Measurements from ENCODE around the gene SMIM8.
"Not testable (repeated sequence)": the region's sequence is repeated elsewhere in the genome, so short reads cannot be mapped to it uniquely, and the experiment has no call there.

Gene SMIM8, protein sequence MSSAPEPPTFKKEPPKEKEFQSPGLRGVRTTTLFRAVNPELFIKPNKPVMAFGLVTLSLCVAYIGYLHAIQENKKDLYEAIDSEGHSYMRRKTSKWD

DNA sequence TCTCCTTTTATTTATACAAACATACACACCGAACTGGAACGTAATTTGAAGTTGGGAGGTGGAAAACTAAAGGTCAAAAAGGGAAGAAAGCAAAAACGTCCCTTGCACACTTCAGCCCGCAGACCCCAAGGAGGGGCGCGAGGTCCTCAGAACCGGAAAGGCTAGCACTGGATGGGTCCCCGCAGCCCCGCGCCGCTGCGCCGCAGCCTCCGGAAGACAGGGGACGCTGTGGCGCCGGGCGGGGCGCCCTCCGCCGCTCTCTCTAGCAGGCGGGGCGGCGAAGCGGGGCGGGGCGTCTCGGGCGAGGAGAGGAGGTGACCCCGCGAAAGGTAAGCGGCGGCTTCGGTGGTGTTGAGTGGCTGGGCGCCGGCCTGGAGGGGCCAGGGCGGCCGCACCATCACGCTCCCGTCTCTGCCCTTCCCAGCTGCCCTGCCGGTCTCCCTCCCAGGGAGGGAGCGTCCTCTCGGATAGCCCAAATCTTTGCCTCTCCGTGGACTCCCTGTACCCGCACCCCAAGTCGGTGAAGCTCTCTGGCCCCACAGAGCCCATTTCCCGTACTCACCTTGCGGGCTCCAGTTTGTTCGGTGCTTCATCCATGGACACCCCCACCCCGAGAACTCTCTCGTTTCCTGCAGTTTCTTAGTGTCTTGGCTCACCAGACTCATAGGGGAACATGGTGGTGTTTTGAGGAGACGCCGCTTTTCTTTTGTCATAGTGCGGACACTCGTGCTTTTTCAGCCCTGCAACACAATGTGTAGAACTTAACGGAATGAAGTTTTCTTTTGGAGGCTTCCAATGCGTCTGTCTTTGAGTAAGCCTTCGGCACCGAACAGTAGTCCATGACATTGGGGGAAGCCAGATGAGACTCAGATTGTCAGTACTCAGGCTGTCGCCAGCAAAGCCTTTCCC is at the start of gene SMIM8:
SMIM8 (plus strand) TSS at position 285 of the 909 bp plus-strand sequence. CDS start 14,444 bp downstream, outside the sequence.
- peak; percentile 71 to 79 for DNase-seq

DNA sequence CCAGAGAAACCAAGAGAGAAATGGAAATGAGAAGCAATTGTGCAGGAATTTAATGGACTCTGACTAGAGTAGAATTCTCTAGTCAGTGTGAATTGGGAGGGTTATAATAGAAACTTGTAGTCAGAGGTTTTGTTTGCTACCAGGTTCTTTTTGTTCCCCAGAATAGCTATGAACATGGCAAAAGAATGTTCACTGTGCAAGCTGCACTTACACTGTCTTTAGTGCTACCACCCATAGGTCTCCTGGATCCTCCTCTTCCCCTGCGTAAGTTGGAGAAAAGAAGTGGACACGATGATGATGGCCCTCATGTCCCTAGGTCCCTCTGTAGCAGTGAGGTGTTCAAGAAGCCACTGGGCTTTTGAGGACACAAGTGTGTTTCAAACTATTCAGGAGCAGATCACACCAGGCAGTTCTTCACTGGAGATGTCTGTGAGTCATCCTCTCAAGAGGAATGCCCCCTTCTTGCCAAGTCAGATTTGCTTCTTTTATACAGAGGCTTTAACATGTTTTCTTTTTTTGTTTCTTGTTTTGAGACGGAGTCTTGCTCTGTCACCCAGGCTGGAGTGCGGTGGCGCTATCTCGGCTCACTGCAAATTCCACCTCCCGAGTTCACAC is 47.6 kb upstream of the SMIM8 start:
- DNase-seq: no peak

DNA sequence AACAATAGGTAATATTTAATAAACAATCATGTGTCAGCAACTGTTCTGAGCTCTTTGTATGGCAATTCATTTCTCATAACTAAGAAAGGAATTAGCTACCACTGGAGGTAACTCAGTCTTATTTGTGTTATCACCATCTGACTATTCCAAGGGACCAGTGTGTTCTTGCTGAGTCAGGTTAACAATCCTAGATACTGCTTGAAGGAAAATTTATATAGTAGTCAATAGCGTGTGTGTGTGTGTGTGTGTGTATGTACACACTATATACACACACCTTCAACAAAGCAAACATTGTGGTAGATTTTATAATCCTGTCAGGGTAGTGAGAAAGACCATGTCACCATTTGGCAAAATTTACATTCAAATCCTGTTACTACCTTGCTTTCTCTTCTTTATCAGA is 45.8 kb upstream of the SMIM8 start:
- peak in 1 of 2 experiments; percentile 0 for DNase-seq

DNA sequence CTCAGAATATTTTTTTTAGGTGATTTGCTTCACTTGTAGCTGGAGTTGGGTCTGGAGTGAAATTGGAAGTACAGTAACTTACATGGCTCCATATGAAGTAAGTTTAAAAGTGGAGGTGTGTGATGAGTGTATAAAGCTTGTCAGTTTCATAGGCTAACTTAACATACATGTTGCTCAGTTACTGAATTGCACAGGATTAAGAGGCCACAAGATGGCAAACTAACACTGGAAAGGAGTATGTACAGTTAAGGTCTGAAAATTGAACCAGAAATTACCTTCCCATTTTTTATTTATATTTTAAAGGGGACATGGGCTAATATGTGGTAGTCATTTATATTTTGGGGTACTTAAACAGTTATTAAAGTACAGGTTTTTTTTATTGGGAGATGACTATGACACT is 45.3 kb upstream of the SMIM8 start:
- peak; percentile 14 to 26 for DNase-seq

DNA sequence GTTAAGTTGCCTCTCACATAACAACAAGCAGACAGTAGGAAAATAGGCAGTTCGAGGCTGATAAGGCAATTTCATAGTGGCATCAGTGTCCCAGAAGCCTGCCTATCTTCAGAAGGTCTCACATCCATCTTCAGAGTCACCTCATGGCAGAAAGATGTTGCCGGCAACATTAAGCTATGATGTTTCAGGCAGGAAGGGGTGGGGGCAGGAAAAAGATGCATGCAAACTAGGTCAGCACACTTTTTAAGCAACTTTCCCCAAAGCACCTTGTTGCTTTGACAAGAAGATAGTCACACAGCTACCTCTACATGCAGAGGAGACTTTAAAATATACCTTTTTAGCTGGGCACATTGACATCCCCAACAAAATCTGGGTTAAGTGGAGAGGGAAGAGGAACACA is 43.2 kb upstream of the SMIM8 start:
- DNase-seq: no peak

DNA sequence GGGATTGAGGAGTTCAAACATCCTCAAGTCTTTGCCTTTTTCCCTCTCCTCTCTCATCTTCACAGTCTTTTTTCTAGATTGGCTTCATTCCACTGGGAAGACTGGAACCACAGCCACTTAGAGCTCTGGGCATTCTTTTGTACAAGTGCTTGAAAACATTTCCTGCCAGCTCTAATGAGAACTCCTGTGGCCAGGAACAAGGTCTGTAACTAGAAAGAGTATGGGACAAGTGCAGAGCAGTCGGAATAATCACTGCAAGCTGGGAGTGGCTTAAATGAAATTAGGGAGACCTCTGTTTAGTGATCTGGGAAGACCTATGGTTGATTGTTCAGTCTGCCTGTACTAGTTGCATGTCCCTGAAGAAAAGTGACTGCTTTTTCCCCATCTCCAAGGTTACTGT is 41.0 kb upstream of the SMIM8 start:
- no peak for DNase-seq

DNA sequence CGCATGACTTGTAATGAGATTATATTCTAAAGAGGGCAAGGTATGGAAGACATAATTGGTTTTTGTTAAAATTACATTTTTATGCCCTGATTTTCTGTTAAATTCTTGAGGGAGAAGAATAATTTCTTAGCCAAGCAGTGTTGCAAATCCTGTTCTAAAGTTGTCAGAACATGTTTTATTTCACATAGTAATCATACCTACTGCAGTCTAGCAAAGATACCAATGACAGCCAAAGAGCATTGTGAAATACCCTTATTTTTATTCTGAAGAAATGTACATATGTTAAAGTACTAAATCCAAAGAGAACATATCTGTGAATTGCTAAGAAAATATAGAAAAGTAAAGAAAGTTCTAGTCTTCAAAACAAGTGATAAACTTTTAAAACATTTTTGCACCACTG is 39.6 kb upstream of the SMIM8 start:
- DNase-seq: no peak

DNA sequence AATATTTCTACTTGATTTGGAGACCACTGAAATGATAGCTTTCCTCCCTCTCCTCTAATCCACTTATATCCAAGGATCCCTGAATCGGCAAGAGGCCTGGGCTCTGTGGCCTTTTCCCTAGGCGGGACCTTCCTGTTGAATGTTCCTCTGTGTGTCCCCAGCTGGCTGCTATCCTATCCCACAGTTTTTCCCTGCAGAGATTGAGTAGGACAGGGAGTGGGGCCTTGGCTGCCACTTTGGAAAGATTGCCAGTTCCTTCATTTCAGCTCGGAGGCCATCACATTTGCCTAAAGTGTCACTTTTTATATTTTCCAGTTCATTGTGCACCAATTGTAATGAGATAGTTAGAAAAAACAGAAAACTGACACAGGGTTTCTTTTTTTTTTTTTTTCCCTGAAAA is 38.9 kb upstream of the SMIM8 start:
- no peak for DNase-seq

DNA sequence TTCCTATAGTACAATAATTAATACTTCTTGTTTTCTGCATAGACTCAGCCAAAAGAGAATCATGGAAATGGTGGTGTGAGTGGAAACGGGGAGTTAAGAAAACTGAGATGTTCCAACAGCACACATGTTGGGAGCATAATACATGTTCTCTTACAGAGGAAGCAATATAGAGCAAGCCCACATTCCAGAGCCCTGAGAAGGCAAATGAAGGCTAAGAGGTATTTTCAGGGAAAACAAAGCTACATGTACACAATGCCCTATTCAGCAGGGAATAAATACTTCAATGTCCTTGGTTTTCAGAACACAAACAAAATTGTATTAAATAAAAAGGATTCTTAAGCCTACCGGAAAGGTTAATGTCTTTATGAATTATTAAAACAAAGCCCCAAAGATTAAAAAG is 35.1 kb upstream of the SMIM8 start:
- DNase-seq: no peak

DNA sequence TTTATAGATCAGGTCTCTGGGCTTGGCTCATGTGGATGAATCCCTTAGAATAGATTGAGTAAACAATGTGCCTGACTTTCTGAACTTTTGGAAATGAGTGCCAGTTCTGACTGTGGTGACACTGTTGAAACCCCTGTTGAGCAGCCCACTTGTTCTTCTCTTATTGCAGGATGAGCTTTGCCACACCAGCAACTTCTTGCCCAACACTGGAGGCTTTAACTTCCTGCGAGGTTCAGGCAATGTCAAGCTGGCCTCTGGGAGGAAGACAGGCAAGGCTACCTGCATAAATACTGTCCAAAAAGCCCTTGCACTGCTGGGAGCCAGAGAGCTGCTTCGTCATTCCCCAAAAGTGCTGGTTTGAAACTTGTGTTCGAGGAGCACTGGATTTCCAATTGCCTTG is 32.8 kb upstream of the SMIM8 start:
- DNase-seq: no peak

DNA sequence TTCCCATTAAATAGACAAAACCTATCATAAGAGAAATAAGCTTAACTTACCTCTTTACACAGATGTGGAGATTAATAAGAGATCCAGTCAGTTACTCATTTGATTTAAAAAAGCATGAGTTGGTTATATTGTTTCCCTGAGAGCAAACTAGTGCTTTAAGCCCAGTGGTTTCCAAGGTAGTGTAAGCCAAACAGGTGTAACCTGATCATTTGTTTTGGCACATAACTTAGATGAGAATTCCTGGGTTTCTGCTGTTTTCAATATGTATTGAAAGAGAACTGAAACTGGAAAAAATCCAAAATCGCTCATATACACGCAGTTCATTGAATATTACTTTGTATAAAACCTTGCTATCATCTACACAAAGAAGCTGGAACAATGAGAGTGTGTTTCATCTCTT is 30.5 kb upstream of the SMIM8 start:
- DNase-seq: no peak

DNA sequence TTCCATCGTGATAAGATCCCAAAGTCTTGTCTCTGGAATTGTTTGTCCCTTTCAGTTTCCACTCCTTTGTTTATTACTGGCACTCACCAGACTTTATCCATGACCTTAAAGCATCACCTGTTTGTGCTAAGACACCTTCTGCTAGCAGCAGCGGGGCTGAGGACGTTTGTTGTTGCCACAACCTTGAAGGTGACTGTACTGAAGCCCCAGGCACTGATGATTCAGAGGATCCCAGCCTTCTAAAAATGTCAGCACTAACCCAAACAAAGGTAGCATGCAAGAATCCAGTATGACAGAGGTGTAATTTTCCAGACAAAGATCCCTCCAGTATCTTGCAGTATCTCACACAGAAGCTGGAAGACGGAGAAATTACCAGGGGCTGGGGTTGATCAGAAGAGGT is 28.9 kb upstream of the SMIM8 start:
- DNase-seq: no peak

DNA sequence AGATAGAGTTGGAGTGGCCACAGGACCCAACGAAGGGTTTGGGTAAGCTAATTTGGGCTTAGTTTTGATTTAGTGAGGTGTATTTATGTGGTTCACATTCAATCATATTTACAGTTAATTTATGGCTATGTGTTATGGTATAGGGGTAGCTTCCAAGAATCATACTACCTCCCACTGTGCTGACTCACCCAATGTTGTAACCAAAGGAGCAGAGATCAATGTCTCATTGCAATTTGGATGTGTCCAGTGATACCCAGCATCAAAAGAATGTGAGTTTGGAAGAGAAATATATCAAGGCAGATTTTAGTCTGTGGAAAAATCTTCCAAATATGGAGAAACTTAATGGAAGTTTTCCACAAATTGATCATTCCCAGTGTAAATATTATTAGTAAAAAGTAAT is 25.3 kb upstream of the SMIM8 start:
- DNase-seq: no peak

DNA sequence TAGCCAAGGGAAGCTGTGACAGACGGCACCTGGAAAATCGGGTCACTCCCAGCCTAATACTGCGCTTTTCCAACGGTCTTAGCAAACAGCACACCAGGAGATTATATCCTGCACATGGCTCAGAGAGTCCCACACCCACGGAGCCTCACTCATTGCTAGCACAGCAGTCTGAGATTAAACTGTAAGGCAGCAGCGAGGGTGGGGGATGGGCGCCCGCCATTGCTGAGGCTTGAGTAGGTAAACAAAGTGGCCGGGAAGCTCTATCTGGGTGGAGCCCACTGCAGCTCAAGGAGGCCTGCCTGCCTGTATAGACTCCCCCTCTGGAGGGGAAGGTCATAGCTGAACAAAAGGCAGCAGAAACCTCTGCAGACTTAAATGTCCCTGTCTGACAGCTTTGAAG is 21.1 kb upstream of the SMIM8 start:
- peak; percentile 20 to 41 for DNase-seq

DNA sequence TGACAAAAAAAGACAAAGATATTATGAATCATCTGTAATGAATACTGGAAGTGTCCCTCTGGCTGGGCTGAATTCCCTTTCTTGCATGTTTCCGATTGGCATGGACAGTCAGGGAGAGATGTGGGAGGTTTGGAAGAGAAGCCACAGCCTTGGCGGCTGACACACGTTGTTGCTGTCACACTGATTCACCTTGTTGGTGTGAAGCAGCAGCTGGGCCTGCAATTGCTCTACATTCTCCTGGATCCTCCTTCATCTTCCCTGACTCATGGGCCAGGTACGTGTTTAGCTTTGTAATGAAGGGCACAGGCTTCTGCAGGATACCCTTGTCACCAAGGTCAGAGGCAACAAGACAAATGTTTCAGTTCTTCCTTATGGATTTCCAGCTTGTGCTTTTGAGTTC is 13.4 kb upstream of the SMIM8 start:
- no peak for DNase-seq

DNA sequence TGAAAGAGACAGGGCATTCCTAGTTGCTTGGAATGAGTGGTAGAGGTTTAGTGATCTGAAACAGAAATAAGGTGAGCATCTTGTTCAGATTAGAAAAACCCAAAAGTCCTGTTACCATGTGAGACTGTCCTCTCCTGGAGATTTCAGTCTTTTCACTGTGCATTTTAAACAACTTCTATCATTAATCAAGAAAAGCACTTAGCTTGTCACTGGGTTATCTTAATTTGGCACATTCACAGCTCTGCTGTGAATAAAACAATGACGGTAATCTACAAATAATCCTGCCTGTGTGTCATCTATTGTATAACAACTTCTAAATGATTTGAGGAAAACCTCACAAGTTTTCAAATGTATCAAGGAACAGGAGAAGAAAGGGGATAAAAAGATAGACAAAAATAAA is 9.5 kb upstream of the SMIM8 start:
- DNase-seq: no peak

DNA sequence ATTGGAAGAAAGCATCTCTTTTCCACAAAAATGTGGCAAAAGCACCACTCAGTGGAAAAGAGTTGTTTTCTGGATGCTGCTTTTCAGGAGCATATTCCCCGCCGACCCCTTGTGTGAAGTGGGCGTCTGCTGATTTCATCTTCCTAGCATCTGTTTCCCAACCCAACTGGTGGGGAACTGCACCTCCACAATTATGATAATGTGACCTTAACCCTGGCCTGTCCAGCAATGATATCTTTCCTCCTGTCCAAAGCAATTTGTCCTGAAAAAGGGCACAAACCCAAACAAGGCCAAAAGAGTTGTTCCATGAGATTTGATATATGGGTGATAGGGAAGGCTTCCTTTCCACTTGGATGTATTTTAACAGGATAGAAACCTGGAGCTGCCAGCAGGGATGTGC is 7.3 kb upstream of the SMIM8 start:
- DNase-seq: no peak

DNA sequence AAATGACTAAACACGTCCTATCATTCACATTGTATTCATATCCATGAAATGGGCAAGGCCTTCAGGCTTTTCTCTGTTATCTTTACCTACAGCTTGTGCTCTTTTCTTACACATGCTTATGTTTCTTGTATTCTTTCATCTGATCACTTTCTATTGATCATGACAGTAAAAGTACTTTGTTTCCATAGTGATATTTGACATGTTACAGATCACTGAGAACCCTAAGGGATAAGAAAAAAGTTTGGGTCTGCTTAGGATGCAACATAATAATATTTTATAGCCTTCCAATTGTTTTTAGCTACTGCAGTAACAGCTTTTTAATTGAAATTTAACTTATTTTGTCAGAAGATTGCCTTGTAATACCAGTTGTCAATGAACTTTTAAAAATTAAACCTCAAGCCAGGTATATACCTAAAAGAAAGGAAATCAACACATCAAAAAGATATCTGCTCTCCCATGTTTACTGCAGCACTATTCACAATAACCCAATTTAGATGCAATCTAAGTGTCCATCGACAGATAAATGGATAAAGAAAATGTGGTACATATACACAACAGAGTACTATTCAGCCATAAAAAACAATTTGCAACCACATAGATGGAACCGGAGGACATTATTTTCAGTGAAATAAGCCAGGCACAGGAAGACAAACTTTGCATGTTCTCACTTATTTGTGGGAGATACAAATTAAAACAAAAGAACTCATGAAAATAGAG is 3.0 kb upstream of the SMIM8 start:
- no peak for DNase-seq

DNA sequence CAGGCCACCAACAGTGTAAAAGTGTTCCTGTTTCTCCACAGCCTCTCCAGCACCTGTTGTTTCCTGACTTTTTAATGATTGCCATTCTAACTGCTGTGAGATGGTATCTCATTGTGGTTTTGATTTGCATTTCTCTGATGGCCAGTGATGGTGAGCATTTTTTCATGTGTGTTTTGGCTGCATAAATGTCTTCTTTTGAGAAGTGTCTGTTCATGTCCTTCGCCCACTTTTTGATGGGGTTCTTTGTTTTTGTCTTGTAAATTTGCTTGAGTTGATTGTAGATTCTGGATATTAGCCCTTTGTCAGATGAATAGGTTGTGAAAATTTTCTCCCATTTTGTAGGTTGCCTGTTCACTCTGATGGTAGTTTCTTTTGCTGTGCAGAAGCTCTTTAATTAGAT is 1.5 kb downstream of the SMIM8 start:
- not testable (repeated sequence) for DNase-seq

DNA sequence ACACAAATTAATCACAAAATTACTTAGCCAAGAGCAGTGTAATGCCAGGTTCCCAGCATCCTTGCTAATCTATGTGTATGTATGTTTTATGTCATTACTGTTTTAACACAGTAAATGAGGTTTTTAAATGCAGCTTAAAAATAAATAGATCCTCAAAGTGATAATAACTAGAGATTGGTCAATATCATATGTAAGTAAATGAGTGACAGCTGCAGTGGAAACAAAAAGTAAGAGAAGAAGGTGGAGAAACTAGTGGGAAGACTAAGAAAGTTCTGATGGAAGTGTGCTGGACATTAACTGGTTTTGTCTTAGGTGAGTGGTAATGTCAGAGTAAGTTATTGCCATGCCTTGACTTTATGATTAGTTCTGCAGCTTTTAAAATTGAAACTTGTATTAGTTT is 8.6 kb downstream of the SMIM8 start:
- DNase-seq: no peak

DNA sequence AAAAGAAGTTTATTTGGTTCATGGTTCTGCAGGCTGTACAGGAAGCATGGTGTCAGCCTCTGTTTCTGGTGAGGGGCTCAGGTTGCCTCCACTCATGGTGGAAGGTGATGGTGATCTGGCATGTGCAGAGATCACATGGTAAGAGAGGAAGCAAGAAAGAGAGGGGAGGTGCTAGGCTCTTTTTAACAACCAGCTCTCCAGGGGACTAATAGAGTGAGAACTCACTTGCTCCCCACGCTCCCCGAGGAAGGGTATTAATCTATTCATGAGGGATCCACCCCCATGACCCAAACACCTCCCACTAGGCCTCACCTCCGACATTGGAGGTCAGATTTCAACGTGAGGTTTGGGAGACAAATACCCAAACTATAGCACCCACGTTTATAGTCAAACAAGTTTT is 10.6 kb downstream of the SMIM8 start:
- no peak for DNase-seq

DNA sequence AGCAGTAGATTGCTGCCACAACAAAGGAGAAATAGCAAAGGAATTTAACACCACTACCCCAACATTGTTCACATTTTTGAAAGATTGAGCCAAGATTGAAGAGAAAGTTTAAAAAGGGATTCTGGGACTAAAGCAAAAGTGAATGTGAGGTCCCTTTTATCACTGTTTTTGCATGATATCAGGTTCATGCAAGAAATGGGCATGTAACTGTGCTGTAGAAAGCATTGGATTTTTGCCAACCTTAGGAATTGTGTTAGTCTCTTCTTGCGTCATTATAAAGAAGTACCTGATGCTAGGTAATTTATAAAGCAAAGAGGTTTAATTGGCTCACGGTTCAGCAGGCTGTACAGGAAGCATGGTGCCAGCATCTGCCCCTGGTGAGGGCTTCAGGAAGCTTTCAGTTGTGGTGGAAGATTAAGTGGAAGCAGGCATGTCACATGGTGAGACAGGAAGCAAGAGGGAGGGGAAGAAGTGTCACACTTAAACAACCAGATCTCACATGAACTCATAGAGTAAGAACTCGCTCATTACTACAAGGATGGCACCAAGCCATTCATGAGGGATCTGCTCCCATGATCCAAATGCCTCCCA is 11.3 kb downstream of the SMIM8 start:
- DNase-seq: no peak

DNA sequence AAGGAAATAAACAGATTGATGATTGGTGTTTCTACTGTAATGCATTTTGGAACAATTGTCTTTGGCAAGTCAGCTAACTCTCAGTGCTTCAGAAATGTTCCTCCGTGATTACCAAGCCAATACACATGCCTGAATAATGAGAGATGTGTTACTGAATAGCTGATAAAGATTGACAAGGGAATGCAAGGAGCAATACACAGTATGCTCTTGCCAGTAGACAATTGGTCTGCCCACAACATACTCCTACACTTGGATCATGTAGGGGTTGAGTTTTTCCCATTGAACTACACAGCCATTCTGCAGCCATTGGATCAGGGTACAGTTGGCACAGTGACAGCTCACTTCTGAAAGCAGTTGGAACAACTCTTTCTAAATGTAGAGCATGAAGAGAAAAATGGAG is 12.3 kb downstream of the SMIM8 start:
- no peak for DNase-seq
